Esophagus muscularis mucosa (tissue), 4 donors: Measurements from ENCODE around the gene TAS2R46. TPM values are rescaled to one million over a fixed set of nuclear protein-coding genes. Genes with fewer than 3 reads are reported as not detected.
"Not testable (repeated sequence)": the region's sequence is repeated elsewhere in the genome, so short reads cannot be mapped to it uniquely, and the experiment has no call there.

Source experiments
- DNase-seq: peaks from one replicate; pipeline ENCODE4 v3.0.0-alpha.2; 2017; ENCODE audit errors: extremely low spot score
- H3K27ac ChIP-seq, 4 donors: fragments of 200-600 bp; sonication (generic); replicated peaks in 1 of 4; 1 replicate in 3 of 4; 2 replicates in 1 of 4; pipeline ENCODE4 v1.5.1; 2016 to 2019; ENCODE audit warnings: mild to moderate bottlenecking in 1 of 4
- H3K27me3 ChIP-seq, 4 donors: fragments of 200-600 bp; sonication (generic); one replicate each; pipeline versions ENCODE4 v1.5.1 to v1.6.0; 2016 to 2019
- H3K36me3 ChIP-seq, 4 donors: fragments of 200-600 bp; sonication (generic); one replicate each; pipeline ENCODE4 v1.5.1; 2016 to 2019
- H3K4me1 ChIP-seq, 4 donors: fragments of 200-600 bp; sonication (generic); one replicate each; pipeline ENCODE4 v1.5.1; 2016 to 2019
- H3K4me3 ChIP-seq, 4 donors: fragments of 200-600 bp; sonication (generic); 1 replicate in 2 of 4; 2 replicates in 2 of 4; pipeline ENCODE4 v1.5.1; 2016 to 2019; ENCODE audit warnings: mild to moderate bottlenecking in 4 of 4, moderate library complexity in 1 of 4
- H3K9me3 ChIP-seq, 4 donors: fragments of 200-600 bp; sonication (generic); 1 replicate in 3 of 4; 2 replicates in 1 of 4; pipeline ENCODE4 v1.5.1; 2016 to 2019
- CTCF ChIP-seq, 3 experiments: fragments of 200-600 bp in 2 of 3; fragments of 450-650 bp in 1 of 3; sonication (generic) in 2 of 3; IDR thresholded peaks; one replicate each; pipeline ENCODE4 v1.5.1; 2017 to 2019; ENCODE audit warnings: antibody characterized with exemption in 3 of 3, mild to moderate bottlenecking in 2 of 3, moderate library complexity in 1 of 3
- EP300 ChIP-seq: sonication (generic); formaldehyde crosslinking; IDR thresholded peaks from one replicate; pipeline ENCODE4 v1.6.1; 2017; ENCODE audit warnings: antibody characterized with exemption
- POLR2A ChIP-seq: fragments of 450-650 bp; IDR thresholded peaks from one replicate; pipeline ENCODE4 v1.6.1; 2017; ENCODE audit warnings: antibody characterized with exemption, moderate library complexity, mild to moderate bottlenecking, low read depth
- POLR2AphosphoS5 ChIP-seq, 2 donors: sonication (generic); formaldehyde crosslinking; IDR thresholded peaks; one replicate each; pipeline ENCODE4 v1.6.1; 2017; ENCODE audit warnings: antibody characterized with exemption in 2 of 2
- WGBS: methylation state at CpG from one replicate; pipeline ENCODE4 v1.1.5; 2018; 5-methylcytosine and 5-hydroxymethylcytosine counted together
- intact Hi-C: fragments of 100-400 bp; cut with DNase I; formaldehyde crosslinking; loops from one replicate; pipeline ENCODE4 v1.15.1; 2023
- total RNA-seq, 4 donors: library from RNA; depleted of rRNA; stranded (reverse); fragments of >200 nt; gene quantifications; one replicate each; pipeline versions ENCODE4 v1.1.0 to v1.2.1, GENCODE V29; 2016

TAS2R46 gene
- total RNA-seq, 4 donors from 2014 or later, result 1.1 TPM; not detected in 3

DNA sequence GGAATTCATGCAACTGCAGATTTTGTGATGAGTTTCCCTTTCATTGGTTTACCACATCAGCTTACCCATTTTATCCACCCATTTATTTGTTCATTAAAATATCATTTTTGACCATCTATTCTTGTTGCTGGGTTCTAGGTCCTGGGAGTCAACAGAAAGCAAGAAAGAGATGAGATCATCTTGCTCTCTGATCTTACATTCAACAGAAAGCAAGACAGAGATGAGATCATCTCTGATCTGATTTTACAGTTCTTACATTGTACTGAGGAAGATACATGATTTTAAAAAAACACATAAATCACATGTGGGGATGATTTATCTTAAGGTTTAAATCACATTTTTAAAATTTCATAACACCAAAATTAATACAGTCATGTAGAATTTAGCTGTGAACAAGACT lies 2.3 kb downstream of the TAS2R46 start:
- intact Hi-C loops, result no loop called here
- H3K4me1 ChIP-seq, result no peaks in the 10 kb centered on the region
- no peaks in the 10 kb centered on the region for H3K27me3 ChIP-seq
- H3K9me3 ChIP-seq, result no peaks in the 10 kb centered on the region
- no peaks in the 10 kb centered on the region for H3K36me3 ChIP-seq
- no peak overlapping the region for H3K4me3 ChIP-seq
- TF ChIP-seq POLR2AphosphoS5 (IDR thresholded peaks at IDR 0.05) (no peak), CTCF (IDR thresholded peaks at IDR 0.05) (no peak), EP300 (no peak), POLR2A (no peak)
- no peak for DNase-seq
- H3K27ac ChIP-seq, result no peak overlapping the region

DNA sequence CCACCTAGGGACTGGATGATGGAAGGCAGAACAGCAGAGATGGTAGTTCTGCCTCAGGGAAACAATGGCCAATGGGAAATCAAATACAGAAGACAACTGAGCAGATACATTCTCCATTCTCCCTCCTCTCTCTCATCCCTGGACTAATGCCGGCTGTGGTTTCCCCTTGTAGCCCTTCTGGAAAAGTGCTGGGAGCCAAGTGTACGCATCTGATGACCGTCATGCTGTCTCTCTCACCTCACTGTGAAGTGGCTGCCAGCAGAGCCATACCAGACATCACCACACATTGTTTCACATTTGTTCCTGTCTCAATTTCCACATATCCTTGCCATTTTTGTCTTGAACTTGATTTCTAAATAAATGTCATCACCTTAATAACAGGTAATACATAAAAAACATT lies 3.1 kb downstream of the TAS2R46 start:
- intact Hi-C loops, result no loop called here
- H3K4me3 ChIP-seq, result no peak overlapping the region
- H3K36me3 ChIP-seq, result no peaks in the 10 kb centered on the region
- no peaks in the 10 kb centered on the region for H3K9me3 ChIP-seq
- no peaks in the 10 kb centered on the region for H3K4me1 ChIP-seq
- TF ChIP-seq POLR2AphosphoS5 (IDR thresholded peaks at IDR 0.05) (no peak), CTCF (IDR thresholded peaks at IDR 0.05) (no peak), EP300 (no peak), POLR2A (no peak)
- DNase-seq, result no peak
- no peaks in the 10 kb centered on the region for H3K27me3 ChIP-seq
- H3K27ac ChIP-seq, result no peak overlapping the region
- WGBS, result 98% methylated on average over 3 of the region's 3 CpGs

DNA sequence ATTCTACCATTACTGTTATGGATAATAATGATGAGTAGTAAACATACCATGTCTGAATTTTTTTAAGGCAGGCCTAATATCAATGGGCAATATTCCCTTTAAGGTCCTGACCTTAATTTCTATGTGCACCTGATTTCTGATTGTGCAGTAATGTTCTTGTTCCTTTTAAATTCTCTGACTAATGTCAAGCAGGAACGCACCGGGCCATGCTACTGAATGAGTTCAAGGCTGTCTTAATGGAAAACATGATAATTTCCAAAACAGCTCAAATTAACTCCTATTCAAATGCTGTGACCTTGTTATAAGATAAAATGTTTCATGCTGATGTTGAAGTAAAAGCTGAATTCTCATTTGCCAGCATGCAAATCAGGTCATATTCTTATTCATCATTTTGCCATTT lies 6.8 kb downstream of the TAS2R46 start:
- no peak overlapping the region for H3K4me3 ChIP-seq
- H3K4me1 ChIP-seq, result no peaks in the 10 kb centered on the region
- intact Hi-C loops, result no loop called here
- WGBS, result 85% methylated on average over 2 of the region's 2 CpGs
- no peaks in the 10 kb centered on the region for H3K27me3 ChIP-seq
- peaks cover 0 to under 1% (median 0%) of the 10 kb centered on the region in 4 donors for H3K9me3 ChIP-seq
- H3K27ac ChIP-seq, result no peak overlapping the region
- no peak for DNase-seq
- no peak for TF ChIP-seq CTCF (IDR thresholded peaks at IDR 0.05)
- TF ChIP-seq POLR2A, result no peak
- no peaks in the 10 kb centered on the region for H3K36me3 ChIP-seq

DNA sequence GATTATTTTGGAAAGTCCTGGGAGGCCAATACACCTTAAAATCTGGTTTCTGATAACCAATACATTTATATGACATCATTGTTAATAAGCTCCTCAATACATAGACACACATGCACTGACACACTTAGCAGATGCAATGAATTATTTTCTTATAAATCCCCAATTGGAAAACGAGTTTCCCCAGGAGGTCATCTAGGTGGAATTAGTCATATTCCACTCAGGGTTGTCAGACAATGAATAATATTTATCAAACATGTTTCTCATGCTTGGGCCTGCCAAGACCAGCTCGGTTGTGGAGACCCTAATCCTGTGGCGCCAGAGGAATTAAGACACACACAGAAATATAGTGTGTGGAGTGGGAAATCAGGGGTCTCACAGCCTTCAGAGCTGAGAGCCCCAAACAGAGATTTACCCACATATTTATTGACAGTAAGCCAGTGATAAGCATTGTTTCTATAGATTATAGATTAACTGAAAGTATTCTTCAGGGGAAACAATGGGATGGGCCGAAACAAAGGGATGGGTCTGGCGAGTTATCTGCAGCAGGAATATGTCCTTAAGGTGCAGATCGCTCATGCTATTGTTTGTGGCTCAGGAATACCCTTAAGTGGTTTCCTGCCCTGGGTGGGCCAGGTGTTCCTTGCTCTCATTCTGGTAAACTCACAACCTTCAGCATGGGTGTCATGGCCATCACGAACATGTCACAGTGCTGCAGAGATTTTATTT lies 12.1 kb downstream of the TAS2R46 start:
- peaks cover 6 to 13% (median 9%) of the 10 kb centered on the region in 4 donors for H3K4me1 ChIP-seq
- intact Hi-C loops, H3K36me3 ChIP-seq, H3K27ac ChIP-seq, H3K27me3 ChIP-seq, H3K4me3 ChIP-seq, H3K9me3 ChIP-seq, DNase-seq: not testable (repeated sequence)
- WGBS, result 91% methylated on average over 7 of the region's 7 CpGs

DNA sequence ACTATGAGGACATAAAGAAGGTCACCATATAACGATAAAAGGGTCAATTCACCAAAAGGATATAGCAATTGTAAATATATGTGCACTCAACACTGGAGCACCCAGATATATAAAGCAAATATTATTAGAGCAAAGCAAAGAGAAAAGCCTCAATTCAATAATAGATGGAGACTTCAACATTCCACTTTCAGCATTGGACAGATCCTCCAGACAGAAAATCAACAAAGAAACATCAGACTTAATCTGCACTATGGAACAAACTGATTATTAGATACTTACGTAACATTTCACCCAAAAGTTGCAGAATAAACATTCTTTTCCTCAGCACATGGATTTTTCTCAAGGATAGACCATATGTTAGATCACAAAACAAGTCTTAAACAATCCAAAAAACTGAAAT lies 20.7 kb downstream of the TAS2R46 start:
- H3K4me3 ChIP-seq, DNase-seq, H3K27ac ChIP-seq, H3K27me3 ChIP-seq, intact Hi-C loops, H3K4me1 ChIP-seq, H3K36me3 ChIP-seq, H3K9me3 ChIP-seq: not testable (repeated sequence)
- WGBS, result 92% methylated on average over 2 of the region's 2 CpGs

GRCh38 chr12:11040162-11040561 lies 21.9 kb downstream of the TAS2R46 start:
- 66% methylated on average over 1 of the region's 1 CpG for WGBS
- H3K27ac ChIP-seq, result no peak overlapping the region
- H3K27me3 ChIP-seq, result no peaks in the 10 kb centered on the region
- no peaks in the 10 kb centered on the region for H3K9me3 ChIP-seq
- DNase-seq, result no peak
- intact Hi-C loops, result no loop called here
- peaks cover 0 to 4% (median 0%) of the 10 kb centered on the region in 4 donors for H3K4me1 ChIP-seq
- peaks cover 0 to 8% (median 0%) of the 10 kb centered on the region in 4 donors for H3K36me3 ChIP-seq
- H3K4me3 ChIP-seq, result no peak overlapping the region
- TF ChIP-seq CTCF (IDR thresholded peaks at IDR 0.05) (no peak), EP300 (no peak), POLR2AphosphoS5 (IDR thresholded peaks at IDR 0.05) (no peak), POLR2A (no peak)
